HCT116 (cell line): ENCODE measurements around the gene RELB. TPM values are rescaled to one million over a fixed set of nuclear protein-coding genes. Genes with fewer than 3 reads are reported as not detected.

ENCODE experiments used
- ATAC-seq: fragments of 200-7000 bp; cut with Tn5 transposase; 2 replicates; pipeline ENCODE4 v1.9.1; 2020; ENCODE audit warnings: mild to moderate bottlenecking, moderate library complexity
- BruUV-seq: library from RNA; stranded (reverse); fragments of 400-500 nt; replicated peaks from 2 replicates; lab custom pipeline; 2021; lab: Mats Ljungman, UMichigan
- CTCF ChIA-PET: fragments of 300-600 bp; sonication (Branson Sonifier 250); formaldehyde crosslinking; loops from one replicate; lab custom pipeline; 2021; ENCODE audit warnings: antibody characterized with exemption; lab: Charles Lee
- POLR2A ChIA-PET: fragments of 300-600, 350-600 bp; sonication (Branson Sonifier 250); formaldehyde crosslinking; loops from one replicate; lab custom pipeline; 2021; ENCODE audit warnings: antibody characterized with exemption; lab: Charles Lee
- RAD21 ChIA-PET, 2 experiments: fragments of 300-600 bp; sonication (Branson Sonifier 250); formaldehyde crosslinking; loops; one replicate each; lab custom pipeline; 2023; ENCODE audit warnings: low total read pairs in 2 of 2; ENCODE audit not compliant: uncharacterized antibody in 2 of 2, unreplicated experiment in 2 of 2, low non-redundant PET in 1 of 2; lab: Charles Lee
- DNase-seq: peaks from one replicate; pipeline ENCODE4 v3.0.0-alpha.2; 2010; ENCODE audit warnings: low read depth, low spot score
- H2AFZ ChIP-seq: fragments of 200-600 bp; shearing (Covaris generic), sonication (generic); 2 replicates; pipeline ENCODE4 v1.6.1; 2017; ENCODE audit warnings: low read depth, mixed run types, mixed read lengths, antibody characterized with exemption, low read length; ENCODE audit not compliant: poor library complexity, severe bottlenecking
- H3K27ac ChIP-seq: 2 replicates; pipeline ENCODE4 v1.5.1; 2012; ENCODE audit warnings: low read depth, low read length
- H3K27me3 ChIP-seq: fragments of 200-600 bp; sonication (generic); 2 replicates; pipeline ENCODE4 v1.6.1; 2016; ENCODE audit warnings: mixed run types, low read length, mixed read lengths; ENCODE audit not compliant: insufficient read depth
- H3K36me3 ChIP-seq, 2 experiments: fragments of 200-500 bp in 1 of 2; fragments of 200-600 bp in 1 of 2; sonication (Bioruptor generic) in 1 of 2; sonication (generic) in 1 of 2; 2 replicates each; pipeline versions ENCODE4 v1.5.1 to v1.6.1; 2014 to 2016; ENCODE audit warnings: low read length in 2 of 2, inconsistent platforms in 1 of 2, mixed read lengths in 1 of 2, mixed run types in 1 of 2; ENCODE audit not compliant: insufficient read depth in 2 of 2, control insufficient read depth in 1 of 2
- H3K4me1 ChIP-seq, 2 experiments: fragments of 200-600 bp in 1 of 2; sonication (generic) in 1 of 2; 2 replicates each; pipeline versions ENCODE4 v1.5.1 to v1.6.1; 2012 to 2017; ENCODE audit warnings: low read length in 2 of 2, inconsistent platforms in 1 of 2, mild to moderate bottlenecking in 1 of 2, mixed read lengths in 1 of 2, mixed run types in 1 of 2, moderate library complexity in 1 of 2; ENCODE audit not compliant: insufficient read depth in 2 of 2, control insufficient read depth in 1 of 2
- H3K4me2 ChIP-seq: fragments of 200-600 bp; sonication (generic); 2 replicates; pipeline ENCODE4 v1.6.1; 2017; ENCODE audit warnings: mixed run types, low read length, mixed read lengths
- H3K4me3 ChIP-seq, 2 experiments: fragments of 200-600 bp in 1 of 2; sonication (generic) in 1 of 2; replicated peaks in 1 of 2; 2 replicates each; pipeline ENCODE4 v1.5.1; 2011 to 2016; ENCODE audit warnings: low read length in 2 of 2, control low read depth in 1 of 2, low read depth in 1 of 2, mild to moderate bottlenecking in 1 of 2, mixed read lengths in 1 of 2, mixed run types in 1 of 2
- H3K79me2 ChIP-seq: fragments of 200-600 bp; sonication (generic); 2 replicates; pipeline ENCODE4 v1.6.1; 2017; ENCODE audit warnings: mild to moderate bottlenecking, mixed run types, low read length, moderate library complexity, mixed read lengths; ENCODE audit not compliant: insufficient read depth
- H3K9ac ChIP-seq: fragments of 200-600 bp; sonication (generic); 2 replicates; pipeline ENCODE4 v1.6.1; 2016; ENCODE audit warnings: low read length, mixed read lengths
- H3K9me2 ChIP-seq: fragments of 200-600 bp; sonication (generic), shearing (Covaris generic); 2 replicates; pipeline ENCODE4 v1.6.1; 2017; ENCODE audit warnings: mixed run types, mild to moderate bottlenecking, moderate library complexity; ENCODE audit not compliant: insufficient read depth
- H3K9me3 ChIP-seq, 2 experiments: fragments of 200-500 bp in 1 of 2; fragments of 200-600 bp in 1 of 2; sonication (Bioruptor generic) in 1 of 2; sonication (generic) in 1 of 2; 2 replicates each; pipeline ENCODE4 v1.6.1; 2014 to 2017; ENCODE audit warnings: low read length in 2 of 2, mixed read lengths in 2 of 2, inconsistent platforms in 1 of 2, low read depth in 1 of 2, mild to moderate bottlenecking in 1 of 2, mixed run types in 1 of 2, moderate library complexity in 1 of 2; ENCODE audit not compliant: control insufficient read depth in 1 of 2, insufficient read depth in 1 of 2
- H4K20me1 ChIP-seq: fragments of 200-600 bp; sonication (generic), shearing (Covaris generic); 2 replicates; pipeline ENCODE4 v1.6.1; 2017; ENCODE audit warnings: mixed run types, mild to moderate bottlenecking, moderate library complexity; ENCODE audit not compliant: insufficient read depth
- ATF3 ChIP-seq: IDR thresholded peaks from 2 replicates; pipeline ENCODE4 v1.6.1; 2012
- CEBPB ChIP-seq: IDR thresholded peaks from 2 replicates; pipeline ENCODE4 v1.6.1; 2012; ENCODE audit warnings: low read depth
- CTCF ChIP-seq, 3 experiments: fragments of 200-600 bp in 1 of 3; sonication (generic) in 1 of 3; IDR thresholded peaks in 2 of 3; conservative IDR thresholded peaks in 1 of 3; 2 replicates each; pipeline ENCODE4 v1.5.1; 2012 to 2017; ENCODE audit warnings: low read depth in 2 of 3, low read length in 2 of 3, antibody characterized with exemption in 1 of 3, borderline replicate concordance in 1 of 3, control low read depth in 1 of 3, mild to moderate bottlenecking in 1 of 3, mixed read lengths in 1 of 3, mixed run types in 1 of 3, moderate library complexity in 1 of 3; ENCODE audit not compliant: insufficient read depth in 1 of 3
- EGR1 ChIP-seq: IDR thresholded peaks from 2 replicates; pipeline ENCODE4 v1.6.1; 2012; ENCODE audit warnings: low read depth
- FOSL1 ChIP-seq: IDR thresholded peaks from 2 replicates; pipeline ENCODE4 v1.6.1; 2012; ENCODE audit warnings: low read depth
- JUND ChIP-seq: IDR thresholded peaks from 2 replicates; pipeline ENCODE4 v1.6.1; 2012
- MAX ChIP-seq: IDR thresholded peaks from 2 replicates; pipeline ENCODE4 v1.6.1; 2012
- POLR2AphosphoS5 ChIP-seq: IDR thresholded peaks from 2 replicates; pipeline ENCODE4 v1.6.1; 2011; ENCODE audit warnings: mild to moderate bottlenecking, low read depth, low read length, moderate library complexity
- REST ChIP-seq: IDR thresholded peaks from 2 replicates; pipeline ENCODE4 v1.6.1; 2012; ENCODE audit warnings: low read depth
- SIN3A ChIP-seq: IDR thresholded peaks from 2 replicates; pipeline ENCODE4 v1.6.1; 2012; ENCODE audit warnings: low read depth
- SRF ChIP-seq: IDR thresholded peaks from 2 replicates; pipeline ENCODE4 v1.6.1; 2012; ENCODE audit warnings: low read depth
- TCF7L2 ChIP-seq: IDR thresholded peaks from 2 replicates; pipeline ENCODE4 v1.7.0; 2011; ENCODE audit warnings: borderline replicate concordance, inconsistent platforms; ENCODE audit not compliant: insufficient read depth, insufficient read length; ENCODE audit errors: extremely low read depth
- YY1 ChIP-seq: IDR thresholded peaks from 2 replicates; pipeline ENCODE4 v1.6.1; 2011; ENCODE audit warnings: low read length, low read depth, moderate library complexity, mild to moderate bottlenecking; ENCODE audit not compliant: insufficient replicate concordance; ENCODE audit errors: extremely low read depth
- ZBTB33 ChIP-seq: IDR thresholded peaks from 2 replicates; pipeline ENCODE4 v1.6.1; 2011; ENCODE audit warnings: mild to moderate bottlenecking, low read length, moderate library complexity; ENCODE audit not compliant: insufficient replicate concordance; ENCODE audit errors: extremely low read depth
- ZNF274 ChIP-seq: fragments of 200-500 bp; sonication (Bioruptor generic); IDR thresholded peaks from 2 replicates; pipeline ENCODE4 v1.6.1; 2014; ENCODE audit warnings: mild to moderate bottlenecking, low read depth, low read length, inconsistent platforms
- intact Hi-C: fragments of 100-400 bp; cut with micrococcal nuclease; formaldehyde crosslinking; loops from 2 replicates; pipeline ENCODE4 v1.10.0; 2022
- total RNA-seq: library from RNA; stranded (reverse); gene quantifications from one replicate; pipeline ENCODE4 v1.2.1, GENCODE V29; 2021; ENCODE audit not compliant: unreplicated experiment

RELB gene
- total RNA-seq, 1 experiment from 2014 or later = 12.9 TPM

GRCh38 chr19:45082170-45082569 lies 80.9 kb downstream of the RELB start:
- H4K20me1 ChIP-seq = no peaks in the 10 kb centered on the region
- POLR2A ChIA-PET = no interaction called here
- CTCF ChIA-PET = no interaction called here
- no peaks in the 10 kb centered on the region for H3K27me3 ChIP-seq
- BruUV-seq = no TSS peak
- no peak overlapping the region for H3K4me3 ChIP-seq
- no peaks in the 10 kb centered on the region for H3K9me3 ChIP-seq
- H3K79me2 ChIP-seq = peaks cover 66% of the 10 kb centered on the region
- H3K36me3 ChIP-seq = peaks cover 2 to 25% of the 10 kb centered on the region in 2 experiments; a peak in 2 of 4 replicates
- intact Hi-C loops = no loop called here
- DNase-seq (no peak), ATAC-seq (no peak)
- no peaks in the 10 kb centered on the region for H3K9me2 ChIP-seq
- H3K9ac ChIP-seq = no peak overlapping the region
- RAD21 ChIA-PET = no interaction called here
- H3K4me2 ChIP-seq = no peak overlapping the region
- no peak overlapping the region for H2AFZ ChIP-seq
- H3K27ac ChIP-seq = no peak overlapping the region
- no peak for TF ChIP-seq CEBPB
- no peak for TF ChIP-seq POLR2AphosphoS5
- TF ChIP-seq CTCF (IDR thresholded peaks at IDR 0.05 in 2 of 3, conservative IDR thresholded peaks at IDR 0.05 in 1 of 3; ENCODE audit: borderline replicate concordance in 1 of 3, insufficient read depth in 1 of 3, low read depth in 2 of 3, low read length in 2 of 3) = no peak
- no peak for TF ChIP-seq YY1
- TF ChIP-seq ZNF274 = no peak
- no peak for TF ChIP-seq MAX
- TF ChIP-seq JUND = no peak
- no peak for TF ChIP-seq ATF3
- no peak for TF ChIP-seq ZBTB33
- TF ChIP-seq FOSL1 = no peak
- TF ChIP-seq SIN3A = no peak
- no peak for TF ChIP-seq REST
- TF ChIP-seq TCF7L2 = no peak
- no peak for TF ChIP-seq EGR1
- no peak for TF ChIP-seq SRF
- TF ChIP-seq, all 23 proteins: peak for 0
- H3K4me1 ChIP-seq = peaks cover 17 to 28% of the 10 kb centered on the region in 2 experiments
